HG02943 (cell line): Measurements from ENCODE around the gene PHOSPHO1.

ENCODE experiments used
- ATAC-seq: cut with Tn5 transposase; IDR thresholded peaks from one replicate; pipeline ENCODE4 v1.9.1; 2021; ENCODE audit warnings: mild to moderate bottlenecking, low read depth, moderate library complexity; ENCODE audit not compliant: unreplicated experiment

The PHOSPHO1 gene

DNA sequence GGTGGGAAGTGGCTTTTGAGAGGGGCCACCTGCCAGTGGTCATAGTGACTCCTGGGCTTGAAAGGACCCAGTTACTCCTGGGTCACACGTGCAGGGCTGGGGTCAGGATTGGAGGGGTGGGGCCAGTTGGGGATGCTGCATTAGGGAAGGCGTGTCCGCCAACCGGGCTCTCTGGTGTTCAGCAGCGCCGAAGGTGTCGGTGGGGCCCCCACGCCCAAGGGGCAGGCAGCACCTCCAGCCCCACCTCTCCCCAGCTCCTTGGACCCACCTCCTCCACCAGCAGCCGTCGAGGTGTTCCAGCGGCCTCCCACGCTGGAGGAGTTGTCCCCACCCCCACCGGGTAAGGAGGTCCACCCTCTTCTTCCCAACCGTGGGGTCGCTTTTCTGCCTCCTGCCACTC lies 10.6 kb downstream of the PHOSPHO1 start:
- ATAC-seq = no peak

DNA sequence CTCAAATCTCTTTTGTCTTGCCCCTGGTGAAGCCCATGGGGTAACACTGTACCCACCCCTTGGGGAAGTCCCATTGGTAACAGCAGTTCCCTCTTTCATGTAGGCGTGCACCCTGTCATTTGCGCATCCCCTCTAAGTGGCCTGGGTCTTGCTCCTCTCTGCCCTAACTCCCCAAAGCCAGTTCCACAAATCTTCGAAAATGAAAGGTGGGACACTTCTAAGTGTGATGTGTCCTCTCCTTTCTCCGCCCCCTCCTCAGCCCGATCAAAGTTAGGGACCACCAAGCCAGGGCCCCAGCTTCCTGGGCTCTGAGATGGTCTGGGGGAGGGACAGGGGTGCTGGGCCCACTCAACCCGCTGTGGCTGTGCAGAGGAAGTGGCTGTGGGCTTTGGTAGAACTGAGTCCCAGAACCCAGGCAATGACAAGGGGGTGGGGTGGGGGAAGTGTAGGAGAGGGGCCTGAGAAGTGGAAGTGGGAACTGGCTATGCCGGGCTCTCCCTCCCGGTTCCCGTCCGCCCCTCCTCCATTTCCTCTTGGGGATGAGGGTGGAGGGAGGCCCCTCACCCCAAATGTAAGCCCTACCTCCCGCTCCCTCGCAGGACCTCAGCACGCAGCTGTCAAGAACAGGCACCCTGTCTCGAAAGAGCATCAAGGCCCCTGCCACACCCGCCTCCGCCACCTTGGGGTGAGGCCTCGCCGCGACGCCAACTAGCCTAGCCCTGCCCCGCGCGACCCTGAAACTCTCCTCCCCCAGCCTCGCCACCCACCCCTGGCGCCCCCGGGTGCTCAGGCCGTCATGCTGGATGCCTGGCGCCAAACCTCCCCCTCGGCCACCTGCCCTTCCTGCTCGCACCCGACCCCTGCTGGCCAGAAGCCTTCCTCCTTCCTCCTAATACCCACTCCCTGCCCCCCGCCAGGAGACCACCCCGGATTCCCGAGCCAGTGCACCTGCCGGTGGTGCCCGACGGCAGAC lies 11.4 kb downstream of the PHOSPHO1 start:
- ATAC-seq = no peak

DNA sequence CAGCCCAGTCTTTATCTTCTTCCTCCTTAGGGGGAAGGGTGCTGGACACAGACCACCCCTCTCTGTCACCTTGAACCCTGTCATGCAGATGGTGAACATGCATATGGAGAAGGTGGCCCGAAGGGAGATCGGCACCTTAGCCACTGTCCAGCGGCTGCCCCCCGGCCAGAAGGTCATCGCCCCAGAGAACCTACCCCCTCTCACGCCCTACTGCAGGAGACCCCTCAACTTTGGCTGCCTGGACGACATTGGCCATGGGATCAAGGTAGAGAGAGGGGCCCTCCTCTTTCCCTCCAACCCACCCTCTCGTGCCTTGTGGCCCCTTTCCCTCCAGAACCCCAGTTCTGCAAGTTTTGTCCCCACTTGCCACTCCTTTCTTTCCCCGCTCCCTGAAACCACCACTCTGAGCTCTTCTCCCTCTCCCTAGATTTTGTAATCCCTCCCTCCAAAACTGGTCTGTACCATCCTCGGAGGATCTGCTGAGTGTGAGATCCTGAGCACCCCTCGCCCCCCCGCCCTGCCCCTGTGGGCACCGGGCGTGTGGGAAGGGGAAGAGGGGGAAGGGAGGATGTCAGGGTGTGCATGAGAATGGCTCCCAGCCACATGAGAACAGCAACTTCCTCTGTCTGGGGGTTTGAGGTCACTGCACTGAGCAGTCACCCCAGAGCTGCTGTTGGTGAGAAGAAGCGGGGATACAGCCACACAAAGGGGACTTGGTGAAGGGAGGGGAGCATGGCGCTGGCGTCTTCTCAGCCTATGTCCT lies 12.8 kb downstream of the PHOSPHO1 start:
- peak; percentile 49 for ATAC-seq

- no peak for ATAC-seq
Measured at GRCh38 chr17:49216953-49217650, 13.5 kb downstream of the PHOSPHO1 start.

GRCh38 chr17:49216482-49216881 lies 14.1 kb downstream of the PHOSPHO1 start:
- ATAC-seq = no peak

GRCh38 chr17:49214676-49215360 lies 15.8 kb downstream of the PHOSPHO1 start:
- ATAC-seq = no peak

DNA sequence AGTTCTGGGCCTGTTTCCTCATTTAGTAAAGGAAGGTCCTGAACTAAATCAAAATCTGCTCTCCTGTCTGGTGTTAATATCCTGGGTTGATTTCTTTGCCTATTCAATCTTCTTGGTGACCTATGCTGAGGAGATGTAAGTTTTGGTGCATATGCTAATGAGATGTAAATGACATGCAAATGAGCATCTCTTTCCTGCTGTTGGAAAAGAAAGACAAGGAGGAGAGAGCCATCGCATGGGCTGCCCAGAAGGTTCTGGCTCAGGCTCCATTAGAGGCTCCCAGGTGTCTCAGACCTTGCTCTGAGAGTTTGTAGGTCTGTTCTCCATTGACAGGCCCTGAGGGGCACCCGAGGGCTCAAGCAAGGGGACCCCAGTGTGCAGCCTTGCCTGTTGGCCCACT lies 16.7 kb downstream of the PHOSPHO1 start:
- ATAC-seq = no peak

DNA sequence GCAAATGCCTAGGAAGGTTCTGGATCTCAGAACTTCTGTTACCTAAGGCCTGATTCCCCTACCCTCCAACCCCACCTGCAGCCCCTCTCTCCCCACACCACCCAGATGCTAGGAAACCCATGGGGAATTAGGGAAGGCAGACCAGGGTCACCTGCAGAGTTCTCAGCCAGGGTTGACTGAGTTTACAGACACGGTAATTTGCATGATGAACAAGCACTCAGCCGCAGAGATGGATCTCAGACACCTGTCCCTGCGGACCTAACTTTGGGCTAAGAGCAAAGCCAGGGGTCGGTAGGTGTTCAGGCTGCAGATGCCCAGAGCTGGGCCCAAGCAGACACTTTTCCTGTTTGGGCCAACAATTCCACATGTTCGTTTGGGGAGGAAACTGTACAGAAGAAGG lies 17.2 kb downstream of the PHOSPHO1 start:
- no peak for ATAC-seq

DNA sequence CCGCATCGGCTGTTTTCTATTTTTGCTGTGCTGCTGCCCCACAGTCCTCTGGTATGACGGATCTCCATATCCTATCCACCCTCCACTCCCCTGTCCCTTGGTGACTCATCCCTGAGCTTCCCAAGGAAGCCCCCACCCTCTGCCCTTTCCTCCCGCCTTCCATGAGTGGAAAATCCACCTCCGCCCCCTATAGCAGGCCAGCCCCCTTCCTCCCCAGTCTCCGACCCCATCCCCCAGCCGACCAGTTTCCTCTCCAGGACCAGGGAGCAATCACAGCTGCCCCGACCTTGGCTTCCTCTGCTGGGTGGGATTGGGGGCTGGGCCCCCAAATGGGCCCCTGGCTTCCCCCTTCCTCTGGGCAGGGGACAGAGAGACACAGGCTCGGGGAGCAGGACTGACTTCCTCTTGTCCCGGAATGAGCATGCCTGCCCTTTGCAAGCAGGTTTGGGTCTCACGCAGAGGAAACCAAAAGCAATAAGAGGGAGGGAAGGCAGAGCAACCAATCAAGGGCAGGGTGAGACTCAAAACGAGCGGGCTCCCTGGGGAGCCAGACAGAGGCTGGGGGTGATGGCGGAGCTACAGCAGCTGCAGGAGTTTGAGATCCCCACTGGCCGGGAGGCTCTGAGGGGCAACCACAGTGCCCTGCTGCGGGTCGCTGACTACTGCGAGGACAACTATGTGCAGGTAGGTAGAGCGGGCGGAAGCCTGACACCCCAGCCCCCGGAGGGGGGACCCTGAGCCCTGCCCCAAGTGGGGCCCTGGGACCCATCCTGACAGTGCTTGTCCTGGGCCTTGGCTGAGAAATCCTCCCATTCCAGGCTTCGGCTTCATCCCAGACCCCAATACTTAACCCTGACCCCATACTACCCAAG lies 20.2 kb downstream of the PHOSPHO1 start, which contains the start of the genes ABI3 and GNGT2:
ABI3 (plus strand) TSS at position 550 of the 872 bp plus-strand sequence; CDS start at position 568, 18 bp downstream.
GNGT2 (minus strand) TSS at position 417 of the 872 bp plus-strand sequence. CDS start 3,152 bp downstream, outside the sequence.
- peak; percentile 60 for ATAC-seq

DNA sequence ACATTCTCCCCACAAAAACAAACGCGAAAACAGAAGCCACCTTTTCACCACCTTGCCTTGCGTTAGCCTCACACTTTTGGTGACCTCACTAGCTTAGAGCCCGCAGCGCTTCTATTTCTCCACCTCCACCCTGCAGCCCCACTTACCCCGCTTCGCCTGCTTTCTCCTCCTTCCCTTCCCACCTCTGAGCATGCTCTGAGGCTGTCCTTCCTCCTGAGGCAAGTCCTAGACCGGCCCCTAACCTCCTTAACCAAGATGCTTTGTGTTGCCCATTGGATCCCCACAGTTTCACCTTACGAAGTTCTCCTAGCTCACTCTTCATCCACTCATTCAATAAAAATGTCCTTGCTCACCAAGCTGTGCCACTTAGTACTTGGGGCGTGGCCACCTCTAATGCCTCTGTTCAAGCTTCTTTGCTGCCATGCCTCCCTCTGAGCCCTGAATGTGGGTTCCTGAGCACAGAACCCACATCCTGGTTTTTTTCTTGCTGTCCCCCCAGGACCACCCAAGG lies 21.5 kb downstream of the PHOSPHO1 start:
- ATAC-seq = no peak

- no peak for ATAC-seq
Measured at GRCh38 chr17:49204516-49204915, 26.1 kb downstream of the PHOSPHO1 start.

DNA sequence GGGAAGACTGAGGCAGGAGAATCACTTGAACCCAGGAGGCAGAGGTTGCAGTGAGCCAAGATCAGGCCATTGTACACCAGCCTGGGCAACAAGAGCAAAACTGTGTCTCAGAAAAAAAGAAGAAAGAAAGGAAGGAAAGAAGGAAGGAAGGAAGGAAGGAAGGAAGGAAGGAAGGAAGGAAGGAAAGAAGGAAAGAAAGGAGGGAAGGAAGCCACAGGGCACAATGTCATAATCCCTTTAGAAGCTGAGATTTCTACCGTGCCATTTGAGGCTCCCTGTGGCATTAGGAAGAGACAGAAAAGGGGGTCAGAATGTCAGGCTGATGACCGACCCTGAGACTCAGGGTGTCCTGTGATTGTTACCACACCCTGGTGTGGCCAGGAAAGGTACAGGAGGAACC lies 26.8 kb downstream of the PHOSPHO1 start:
- no peak for ATAC-seq

DNA sequence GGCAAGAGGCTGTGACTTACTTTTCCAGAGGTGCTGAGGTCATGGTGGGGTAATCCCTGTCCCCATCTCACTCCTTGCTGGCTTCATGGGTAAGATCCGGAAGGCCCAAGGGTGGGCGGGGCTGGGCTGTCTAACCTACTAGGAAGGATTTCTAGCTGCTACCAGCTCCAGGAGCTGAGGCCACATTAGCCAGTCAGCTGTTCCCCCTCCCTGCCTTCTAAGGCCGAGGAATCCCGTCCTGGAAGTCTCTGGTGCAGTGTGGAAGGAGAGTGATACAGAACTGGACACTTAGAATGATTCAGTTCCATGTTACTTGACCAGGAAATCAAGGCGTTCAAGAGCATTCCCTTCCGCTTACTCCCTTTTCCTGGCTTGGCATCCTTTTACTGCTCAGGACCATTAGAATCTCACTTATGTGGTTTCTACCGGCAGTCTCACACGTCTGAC lies 29.1 kb downstream of the PHOSPHO1 start:
- no peak for ATAC-seq

- no peak for ATAC-seq
Measured at GRCh38 chr17:49200423-49201083, 30.0 kb downstream of the PHOSPHO1 start.

DNA sequence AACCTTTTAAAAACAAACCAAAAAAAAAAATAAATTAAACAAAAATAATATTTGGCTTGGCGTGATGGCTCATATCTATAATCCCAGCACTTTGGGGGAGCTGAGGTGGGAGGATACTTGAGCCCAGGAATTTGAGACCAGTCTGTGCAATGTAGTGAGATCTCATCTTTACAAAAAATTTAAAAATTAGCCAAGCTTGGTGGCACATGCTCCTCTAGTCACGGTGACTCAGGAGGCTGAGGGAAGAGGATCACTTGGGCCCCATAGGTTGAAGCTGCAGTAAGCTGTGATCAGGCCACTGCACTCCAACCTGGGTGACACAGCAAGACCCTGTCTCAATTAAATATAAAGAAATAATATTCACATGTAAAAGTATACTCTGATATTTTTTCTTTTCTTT lies 32.4 kb downstream of the PHOSPHO1 start:
- no peak for ATAC-seq

- ATAC-seq = no peak
Measured at GRCh38 chr17:49197346-49197998, 33.1 kb downstream of the PHOSPHO1 start.

- ATAC-seq = no peak
Measured at GRCh38 chr17:49196520-49196919, 34.1 kb downstream of the PHOSPHO1 start.

GRCh38 chr17:49195751-49196150 lies 34.8 kb downstream of the PHOSPHO1 start:
- ATAC-seq = no peak
